ENCODE results near the gene ANGPTL2.
"Not testable (repeated sequence)": the region's sequence is repeated elsewhere in the genome, so short reads cannot be mapped to it uniquely, and the experiment has no call there.

Gene ANGPTL2

DNA sequence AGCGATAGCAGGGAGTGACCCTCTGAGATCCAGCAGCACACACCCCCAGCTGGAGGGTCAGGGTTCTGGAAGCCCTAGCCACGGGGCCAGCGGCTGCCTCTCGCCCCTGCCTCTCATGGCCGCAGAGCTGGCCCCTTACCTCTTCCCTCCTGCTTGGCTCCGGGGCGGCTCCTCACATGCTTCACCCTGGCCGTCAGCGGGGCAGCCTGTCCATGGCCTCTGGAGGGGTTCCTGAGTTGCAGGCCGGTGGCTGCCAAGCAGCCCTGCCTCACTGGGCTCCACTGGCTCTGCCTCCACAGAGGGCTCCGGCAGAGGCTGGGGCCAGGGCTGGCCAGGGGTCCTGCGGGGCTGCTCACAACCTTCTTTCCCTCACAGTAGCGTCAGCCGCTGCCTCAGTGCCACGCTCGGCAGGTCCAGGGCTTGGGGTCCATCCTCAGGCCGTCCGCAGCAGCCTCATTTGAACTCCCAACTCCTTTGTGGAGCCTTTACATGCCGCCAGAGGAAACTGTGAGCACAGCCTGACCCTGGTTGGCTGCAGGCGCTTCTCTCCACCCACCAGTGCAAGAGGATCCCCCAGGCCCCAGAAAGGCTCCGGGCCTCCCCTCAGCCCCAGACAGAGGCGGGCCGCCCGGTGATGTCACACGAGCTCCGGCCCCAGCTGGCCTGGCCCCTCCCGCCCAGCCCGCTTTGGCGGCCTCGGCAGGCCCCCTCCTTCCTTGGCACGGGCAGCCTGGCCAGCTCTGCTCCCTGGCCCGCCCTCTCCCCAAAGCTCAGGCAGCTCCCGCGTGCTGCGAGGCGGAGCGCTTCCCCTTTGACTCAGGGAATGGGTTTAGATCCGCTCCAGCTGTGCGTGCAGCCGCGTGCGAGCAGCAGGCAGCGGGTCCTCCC, at the start of gene ANGPTL2:
ANGPTL2 (minus strand) TSS at position 460 of the 888 bp plus-strand sequence. CDS start 13,904 bp downstream, outside the sequence.
- DNase-seq = no peak

DNA sequence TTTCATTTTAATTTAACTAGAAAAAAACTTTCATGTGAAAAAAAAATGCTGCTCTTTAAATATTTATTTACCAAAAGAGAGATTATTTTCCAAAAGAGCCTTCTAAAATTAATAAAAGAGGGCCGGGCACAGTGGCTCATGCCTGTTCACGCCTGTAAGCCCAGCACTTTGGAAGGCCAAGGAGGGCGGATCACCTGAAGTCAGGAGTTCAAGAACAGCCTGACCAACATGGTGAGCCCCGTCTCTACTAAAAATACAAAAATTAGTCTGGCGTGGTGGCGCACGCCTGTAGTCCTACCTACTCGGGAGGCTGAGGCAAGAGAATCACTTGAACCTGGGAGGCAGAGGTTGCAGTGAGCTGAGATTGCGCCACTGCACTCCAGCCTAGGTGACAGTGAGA, 48.9 kb upstream of the ANGPTL2 start:
- not testable (repeated sequence) for DNase-seq

GRCh38 chr9:127170652-127171051, 48.2 kb upstream of the ANGPTL2 start:
- DNase-seq = no peak

DNA sequence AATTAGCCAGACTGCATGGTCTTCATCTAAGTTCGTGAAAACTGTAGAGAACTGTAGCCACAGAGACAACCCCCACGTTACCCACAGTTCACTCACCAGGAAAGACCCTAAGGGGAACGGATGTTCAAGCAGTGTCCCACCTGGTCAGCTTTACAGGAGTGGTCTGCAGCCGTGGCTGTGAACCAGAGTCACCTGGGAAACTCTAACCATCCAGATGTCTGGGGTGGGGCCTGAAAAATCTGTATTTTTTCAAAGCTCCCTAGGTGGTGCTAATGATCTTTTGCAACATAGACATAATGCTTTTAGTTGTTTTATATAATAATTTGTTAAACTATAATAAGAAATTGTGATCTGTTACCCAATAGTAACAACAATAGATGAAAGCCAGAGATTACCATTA, 47.7 kb upstream of the ANGPTL2 start:
- DNase-seq = no peak

DNA sequence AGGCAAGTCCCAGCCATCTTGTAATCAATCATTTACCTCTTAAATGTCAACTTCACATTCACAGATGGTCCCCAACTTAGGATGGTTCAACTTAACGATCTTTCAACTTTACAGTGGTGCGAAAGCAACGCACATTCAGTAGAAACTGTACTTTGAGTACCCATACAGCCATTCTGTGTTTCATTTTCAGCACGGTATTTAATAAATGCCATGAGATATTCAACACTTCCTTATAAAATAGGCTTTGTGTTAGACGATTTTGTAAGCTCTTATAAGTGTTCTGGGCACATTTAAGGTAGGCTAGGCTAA, 47.1 kb upstream of the ANGPTL2 start:
- no peak for DNase-seq

DNA sequence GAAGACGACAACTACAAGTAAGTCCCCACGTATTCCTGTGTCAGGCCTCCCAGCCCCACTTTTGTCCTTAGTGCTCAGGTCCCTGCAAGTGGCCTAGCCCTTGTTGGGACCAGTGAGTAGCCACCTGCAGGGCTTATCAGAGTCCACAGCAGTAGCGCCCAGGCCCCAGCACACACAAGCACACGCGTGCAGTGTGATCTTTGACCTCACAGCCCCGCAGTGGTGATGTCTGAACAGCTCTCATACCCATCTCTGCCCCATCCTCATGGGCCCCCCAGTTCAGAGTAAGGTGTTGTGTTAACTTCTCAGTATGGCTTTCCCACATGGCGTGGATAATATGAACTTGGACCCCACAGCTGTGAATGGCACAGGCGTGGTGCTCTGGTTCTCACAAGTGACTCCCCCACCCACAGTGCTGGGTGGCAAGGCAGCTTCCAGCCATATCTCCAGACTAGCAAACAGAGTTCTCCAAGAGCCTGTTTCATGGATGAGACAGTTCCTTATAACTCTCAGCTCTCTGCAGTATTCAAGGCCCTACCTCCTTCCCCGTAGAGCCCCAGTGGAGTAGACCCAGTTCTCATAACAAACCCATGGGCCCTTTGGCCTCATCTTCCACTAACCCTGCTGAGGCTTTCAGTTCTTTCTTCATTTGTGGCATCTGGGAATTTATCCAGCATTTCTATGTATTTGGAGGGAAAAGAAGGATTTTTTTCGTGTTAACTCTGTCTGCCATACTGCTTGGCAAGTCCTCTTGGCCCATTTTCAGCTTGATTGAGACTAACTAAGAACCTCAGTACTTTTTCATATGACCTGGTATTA, 46.5 kb upstream of the ANGPTL2 start:
- DNase-seq = no peak

- DNase-seq = no peak
Observed at GRCh38 chr9:127167560-127168326, 45.3 kb upstream of the ANGPTL2 start.

DNA sequence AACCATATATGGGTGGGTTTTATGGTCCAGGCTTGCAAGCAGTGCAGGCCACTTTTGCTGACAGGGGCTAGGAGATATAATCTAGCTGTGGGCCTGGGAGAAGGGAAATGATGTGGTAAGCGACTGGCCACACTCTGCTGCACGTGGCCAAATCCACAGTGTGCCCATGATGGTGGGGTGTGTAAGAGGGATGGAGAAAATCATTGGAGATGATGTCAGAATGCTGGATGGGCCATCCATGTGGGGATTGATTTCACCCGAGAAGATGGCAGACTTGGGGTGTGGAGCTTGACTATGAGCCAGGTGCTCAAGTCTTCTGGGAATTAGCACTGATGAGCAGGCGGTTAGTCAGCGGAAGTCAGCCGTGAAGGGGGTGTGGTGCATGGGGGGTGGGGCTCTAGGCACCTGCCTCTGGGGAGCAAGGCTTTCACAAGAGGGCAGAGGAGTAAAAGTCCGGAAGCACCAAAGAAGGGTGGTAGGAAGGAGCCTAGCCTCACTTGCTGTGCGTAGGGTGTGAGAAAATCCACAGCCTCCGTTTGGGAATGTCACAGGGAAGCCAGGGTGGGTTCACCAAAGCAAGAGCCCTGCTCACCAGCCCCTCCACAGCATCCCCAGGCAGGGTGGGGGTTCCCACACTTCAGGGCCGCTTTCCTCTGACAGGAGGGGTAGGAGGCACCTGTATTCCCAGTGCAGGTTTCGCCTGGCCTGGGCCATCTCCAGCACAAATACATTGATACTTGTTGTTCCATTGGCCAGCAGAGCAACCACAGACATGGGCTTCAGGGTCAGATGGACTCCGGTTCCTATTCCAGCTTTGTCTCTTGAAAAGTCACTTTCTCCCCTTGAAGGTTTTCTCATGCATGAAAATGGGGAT, 44.5 kb upstream of the ANGPTL2 start:
- DNase-seq = no peak

- DNase-seq = no peak
Observed at GRCh38 chr9:127166111-127166510, 43.7 kb upstream of the ANGPTL2 start.

- DNase-seq = no peak
Observed at GRCh38 chr9:127165116-127165515, 42.7 kb upstream of the ANGPTL2 start.

DNA sequence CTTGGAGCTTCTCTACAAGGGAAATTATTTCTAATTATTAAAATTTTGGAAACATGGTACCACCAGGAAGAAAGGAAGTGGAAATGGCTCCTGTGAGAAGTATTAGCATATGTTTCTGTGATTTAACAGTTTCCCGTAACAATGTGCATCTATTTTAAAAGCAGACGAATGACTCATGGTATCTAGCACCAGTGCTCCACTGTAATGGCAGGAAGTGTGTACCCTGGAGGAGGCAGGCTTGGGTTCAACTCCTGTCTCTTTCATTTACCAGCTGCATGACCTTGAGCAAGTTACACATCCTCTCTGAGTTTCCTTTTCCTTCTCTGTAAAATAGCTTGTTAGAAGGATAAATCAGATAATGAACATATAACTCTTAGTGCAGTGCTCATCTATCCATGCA, 41.0 kb upstream of the ANGPTL2 start:
- no peak for DNase-seq

DNA sequence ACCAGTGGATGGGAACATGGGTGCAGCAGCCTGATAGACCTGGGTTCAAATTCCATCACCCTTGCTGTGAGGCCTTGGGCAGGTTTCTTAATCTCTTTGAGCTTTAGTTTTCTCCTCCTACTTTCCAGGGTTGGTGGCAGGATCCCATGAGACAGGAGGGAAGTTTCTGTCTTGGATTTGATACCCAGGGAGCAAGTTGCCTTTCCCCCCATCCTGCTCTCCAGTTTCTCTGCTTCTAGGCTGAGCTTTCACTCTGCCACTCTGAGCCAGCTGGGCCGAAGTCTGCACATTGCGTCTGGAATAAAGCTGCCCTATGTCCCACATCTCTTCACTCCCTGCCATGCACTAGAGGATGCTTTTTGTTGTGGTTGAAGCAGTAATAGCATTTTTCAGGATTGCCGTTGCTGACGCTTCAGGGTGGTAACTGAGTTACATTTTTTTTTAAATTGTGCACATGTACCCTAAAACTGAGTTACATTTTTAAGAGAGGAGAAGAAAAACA, 40.5 kb upstream of the ANGPTL2 start:
- DNase-seq = no peak

- DNase-seq = no peak
Observed at GRCh38 chr9:127162046-127162863, 39.8 kb upstream of the ANGPTL2 start.

GRCh38 chr9:127161081-127161624, 38.7 kb upstream of the ANGPTL2 start:
- no peak for DNase-seq

- DNase-seq = no peak
Observed at GRCh38 chr9:127159949-127160610, 37.6 kb upstream of the ANGPTL2 start.

- DNase-seq = no peak
Observed at GRCh38 chr9:127159325-127159801, 36.9 kb upstream of the ANGPTL2 start.

DNA sequence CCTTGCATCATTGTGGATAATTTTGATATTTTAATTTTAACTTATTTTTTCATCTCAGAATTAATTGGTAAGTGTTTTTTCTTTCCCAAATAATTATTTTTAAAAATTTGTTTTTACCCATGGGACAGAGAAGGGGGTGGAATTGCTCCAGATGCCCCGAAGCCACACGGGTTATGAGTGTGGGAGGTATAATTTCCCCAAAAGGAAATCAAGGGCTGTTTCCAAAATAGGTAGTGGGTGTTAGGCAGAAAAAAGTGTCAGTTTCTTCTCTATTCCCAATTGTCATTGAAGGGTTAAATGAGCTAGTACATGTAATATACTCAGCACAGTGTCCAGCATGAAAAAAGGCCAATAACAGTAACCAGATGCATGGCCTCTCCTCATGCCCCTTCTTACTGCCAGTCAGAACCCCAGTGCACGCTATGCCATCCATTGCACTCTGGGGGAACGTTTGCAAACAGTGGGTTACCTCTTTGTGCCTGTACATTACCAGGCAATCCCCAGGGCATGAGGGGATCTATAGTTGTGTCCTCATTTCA, 36.4 kb upstream of the ANGPTL2 start:
- no peak for DNase-seq

GRCh38 chr9:127155314-127155960, 33.0 kb upstream of the ANGPTL2 start:
- no peak for DNase-seq
